PC-9 (cell line): ENCODE results near the gene DAAM1. TPM values are rescaled to one million over a fixed set of nuclear protein-coding genes. Genes with fewer than 3 reads are reported as not detected.
A peak's percentile ranks its signal among the peaks of the same experiment; 100 is the strongest.

Source experiments
- BruUV-seq: library from RNA; stranded (reverse); fragments of 400-500 nt; replicated peaks from 2 replicates; lab custom pipeline; 2021; lab: Mats Ljungman, UMichigan
- CTCF ChIA-PET: fragments of 300-600 bp; sonication (Branson Sonifier 250); formaldehyde crosslinking; loops from one replicate; lab custom pipeline; 2022; ENCODE audit warnings: antibody characterized with exemption; lab: Charles Lee
- POLR2A ChIA-PET: fragments of 300-600 bp; sonication (Branson Sonifier 250); formaldehyde crosslinking; loops from one replicate; lab custom pipeline; 2022; ENCODE audit warnings: antibody characterized with exemption; ENCODE audit not compliant: unreplicated experiment; lab: Charles Lee
- DNase-seq, 2 experiments: peaks; one replicate each; pipeline versions ENCODE4 v3.0.0 to v3.0.0-alpha.2; 2015 to 2022; ENCODE audit warnings: mixed read lengths in 1 of 2
- H2AFZ ChIP-seq: fragments of 200-600 bp; sonication (generic); 2 replicates; pipeline ENCODE4 v1.8.1; 2017; ENCODE audit warnings: antibody characterized with exemption
- H3F3A ChIP-seq: fragments of 200-600 bp; sonication (generic); 2 replicates; pipeline ENCODE4 v1.8.1; 2017; ENCODE audit warnings: antibody characterized with exemption, mild to moderate bottlenecking, low read depth; ENCODE audit not compliant: insufficient read depth
- H3K27ac ChIP-seq: fragments of 200-600 bp; sonication (generic); 2 replicates; pipeline ENCODE4 v1.6.1; 2016; ENCODE audit warnings: mixed run types
- H3K27me3 ChIP-seq: fragments of 200-600 bp; sonication (generic); 2 replicates; pipeline ENCODE4 v1.6.1; 2016; ENCODE audit warnings: low read depth, mixed run types; ENCODE audit not compliant: insufficient read depth
- H3K36me3 ChIP-seq: fragments of 200-600 bp; sonication (generic); 2 replicates; pipeline ENCODE4 v1.6.1; 2016; ENCODE audit warnings: low read depth, mixed run types
- H3K4me1 ChIP-seq: fragments of 200-600 bp; sonication (generic); replicated peaks from 2 replicates; pipeline ENCODE4 v1.6.1; 2016; ENCODE audit warnings: mixed run types; ENCODE audit not compliant: insufficient read depth
- H3K4me2 ChIP-seq: fragments of 200-600 bp; sonication (generic); 2 replicates; pipeline ENCODE4 v1.6.1; 2017; ENCODE audit warnings: mixed run types
- H3K4me3 ChIP-seq: fragments of 200-600 bp; sonication (generic); 2 replicates; pipeline ENCODE4 v1.6.1; 2016; ENCODE audit warnings: mixed run types
- H3K79me2 ChIP-seq: fragments of 200-600 bp; sonication (generic); 2 replicates; pipeline ENCODE4 v1.6.1; 2017; ENCODE audit warnings: low read depth, mixed run types
- H3K9me2 ChIP-seq: fragments of 200-600 bp; sonication (generic); 2 replicates; pipeline ENCODE4 v1.8.1; 2017; ENCODE audit warnings: mild to moderate bottlenecking; ENCODE audit not compliant: insufficient read depth
- H3K9me3 ChIP-seq: fragments of 200-600 bp; sonication (generic); 2 replicates; pipeline ENCODE4 v1.8.1; 2016; ENCODE audit warnings: low read depth; ENCODE audit not compliant: insufficient read depth
- H4K20me1 ChIP-seq: fragments of 200-600 bp; sonication (generic); 2 replicates; pipeline ENCODE4 v1.8.1; 2017; ENCODE audit not compliant: insufficient read depth
- EZH2 ChIP-seq: fragments of 200-600 bp; sonication (generic); IDR thresholded peaks from 2 replicates; pipeline ENCODE4 v1.8.0; 2017; ENCODE audit warnings: antibody characterized with exemption, low read depth
- intact Hi-C: fragments of 100-400 bp; cut with micrococcal nuclease; formaldehyde crosslinking; loops from one replicate; pipeline ENCODE4 v1.10.0; 2022; ENCODE audit not compliant: unreplicated experiment
- total RNA-seq: library from RNA; stranded (reverse); gene quantifications from 2 replicates; pipeline ENCODE4 v1.2.3, GENCODE V29; 2021
- TF ChIP-seq, protein P1 (sequence below): fragments of 200-600 bp; sonication (generic); conservative IDR thresholded peaks from 2 replicates; pipeline ENCODE4 v1.6.1; 2017; ENCODE audit warnings: mixed run types, antibody characterized with exemption, mild to moderate bottlenecking, moderate library complexity

DAAM1 gene
- total RNA-seq, 1 experiment from 2014 or later = 70.7 TPM

DNA sequence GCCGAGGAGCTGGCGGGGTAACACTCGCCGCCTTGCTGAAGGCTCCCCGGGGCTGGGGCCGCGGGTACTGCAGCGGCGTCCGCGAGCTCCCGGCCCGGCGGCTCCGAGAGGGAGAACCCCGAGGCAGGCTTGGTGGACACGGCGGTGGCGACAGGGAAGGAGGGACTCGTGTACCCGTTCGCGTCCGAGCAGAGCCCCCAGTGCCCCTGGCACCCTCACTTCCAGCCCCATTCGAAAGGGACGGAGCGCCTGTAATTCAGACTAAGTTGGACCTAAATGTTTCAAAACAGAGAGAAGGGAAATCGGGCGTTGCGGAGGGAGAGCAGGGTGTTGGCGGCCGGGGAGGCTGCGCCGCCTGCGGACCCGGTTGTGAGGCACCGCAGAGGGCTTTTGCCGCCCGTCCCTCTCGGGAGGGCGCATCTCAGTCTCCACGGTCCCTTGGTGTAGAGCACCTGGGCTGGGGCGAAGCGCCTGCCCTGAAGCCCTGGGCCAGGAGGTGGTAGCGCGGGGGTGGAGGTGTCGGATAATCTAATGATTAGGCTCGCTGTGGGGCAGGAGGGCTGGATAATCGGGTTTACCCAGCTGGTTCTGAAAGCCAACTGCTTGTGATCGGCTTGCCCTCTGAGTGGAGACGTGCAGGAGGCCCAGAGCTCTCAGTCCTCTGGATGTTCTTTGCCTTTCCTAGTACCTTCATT lies 771 bp downstream of the DAAM1 start:
- peaks cover 9% of the 10 kb centered on the region; the same call in 1 of the 2 replicates for H3F3A ChIP-seq
- no peaks in the 10 kb centered on the region for H3K9me2 ChIP-seq
- no peaks in the 10 kb centered on the region; the same call in 1 of the 2 replicates for H4K20me1 ChIP-seq
- peak overlapping the region; percentile 90 for H3K4me3 ChIP-seq
- POLR2A ChIA-PET = interaction anchor here (0.6 to 0.8 kb wide), 5 partner anchors 12 to 295 kb away, joined by 3 to 9 read pairs (median 4); partner anchors contain the start of genes JKAMP and L3HYPDH
- no peaks in the 10 kb centered on the region for H3K9me3 ChIP-seq
- H3K36me3 ChIP-seq = no peaks in the 10 kb centered on the region
- no peak for TF ChIP-seq EZH2
- TF ChIP-seq, protein P1, sequence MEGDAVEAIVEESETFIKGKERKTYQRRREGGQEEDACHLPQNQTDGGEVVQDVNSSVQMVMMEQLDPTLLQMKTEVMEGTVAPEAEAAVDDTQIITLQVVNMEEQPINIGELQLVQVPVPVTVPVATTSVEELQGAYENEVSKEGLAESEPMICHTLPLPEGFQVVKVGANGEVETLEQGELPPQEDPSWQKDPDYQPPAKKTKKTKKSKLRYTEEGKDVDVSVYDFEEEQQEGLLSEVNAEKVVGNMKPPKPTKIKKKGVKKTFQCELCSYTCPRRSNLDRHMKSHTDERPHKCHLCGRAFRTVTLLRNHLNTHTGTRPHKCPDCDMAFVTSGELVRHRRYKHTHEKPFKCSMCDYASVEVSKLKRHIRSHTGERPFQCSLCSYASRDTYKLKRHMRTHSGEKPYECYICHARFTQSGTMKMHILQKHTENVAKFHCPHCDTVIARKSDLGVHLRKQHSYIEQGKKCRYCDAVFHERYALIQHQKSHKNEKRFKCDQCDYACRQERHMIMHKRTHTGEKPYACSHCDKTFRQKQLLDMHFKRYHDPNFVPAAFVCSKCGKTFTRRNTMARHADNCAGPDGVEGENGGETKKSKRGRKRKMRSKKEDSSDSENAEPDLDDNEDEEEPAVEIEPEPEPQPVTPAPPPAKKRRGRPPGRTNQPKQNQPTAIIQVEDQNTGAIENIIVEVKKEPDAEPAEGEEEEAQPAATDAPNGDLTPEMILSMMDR = no peak
- H3K79me2 ChIP-seq = peaks cover 53% of the 10 kb centered on the region
- CTCF ChIA-PET = interaction anchor here (0.9 to 1.2 kb wide), 2 partner anchors 89 to 255 kb away, joined by 3 to 4 read pairs; no protein-coding TSS in a partner anchor
- DNase-seq = no peak
- peak overlapping the region; percentile 92 for H3K4me2 ChIP-seq
- BruUV-seq = TSS peak; percentile 52
- H2AFZ ChIP-seq = peak overlapping the region; percentile 96
- intact Hi-C loops = loop anchor here (1.0 to 2.0 kb wide), 3 partner anchors 63 to 296 kb away; partner anchors contain the start of genes JKAMP and L3HYPDH
- H3K4me1 ChIP-seq = peaks cover 32% of the 10 kb centered on the region
- no peaks in the 10 kb centered on the region for H3K27me3 ChIP-seq
- H3K27ac ChIP-seq = peak overlapping the region; percentile 43

DNA sequence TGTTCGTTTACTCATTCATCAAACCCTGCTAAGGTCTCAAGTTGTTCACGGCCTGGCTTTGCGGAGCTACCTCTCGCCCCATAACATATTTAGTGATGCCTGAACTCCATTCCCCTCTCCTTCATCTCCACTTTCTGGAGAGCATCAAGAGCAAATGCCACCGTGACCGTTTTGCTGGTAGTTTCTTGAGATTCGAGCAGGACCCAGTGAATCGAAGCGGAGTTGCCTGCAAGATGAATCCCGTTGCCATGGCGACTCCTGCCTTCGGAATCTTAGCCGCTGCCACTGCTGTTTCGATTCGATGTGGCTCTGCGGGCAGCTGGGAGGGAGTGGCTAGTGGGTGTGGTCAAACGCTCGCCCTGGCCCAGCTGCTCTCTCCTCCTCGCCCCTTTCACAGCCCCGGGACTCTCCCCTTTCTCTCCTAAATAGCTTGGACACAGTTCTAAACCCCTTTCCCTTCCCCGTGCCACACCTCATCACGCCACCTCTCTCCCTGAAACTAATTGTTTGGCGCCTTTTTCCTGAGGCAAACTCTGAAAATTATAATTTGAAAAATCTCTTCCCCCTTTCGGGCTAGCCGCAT lies 1.4 kb downstream of the DAAM1 start:
- Histone ChIP-seq H3F3A (peaks cover 9% of the 10 kb centered on the region; the same call in 1 of the 2 replicates), H3K4me3 (peak overlapping the region; percentile 90), H3K36me3 (no peaks in the 10 kb centered on the region), H3K4me1 (peaks cover 31% of the 10 kb centered on the region), H3K27ac (no peak overlapping the region), H4K20me1 (no peaks in the 10 kb centered on the region; the same call in 1 of the 2 replicates), H3K9me3 (no peaks in the 10 kb centered on the region), H3K4me2 (peak overlapping the region; percentile 92), H2AFZ (peak overlapping the region; percentile 96), H3K79me2 (peaks cover 59% of the 10 kb centered on the region), H3K27me3 (no peaks in the 10 kb centered on the region), H3K9me2 (no peaks in the 10 kb centered on the region)
- CTCF ChIA-PET = no interaction called here
- intact Hi-C loops = loop anchor here (1.0 to 5.0 kb wide), 6 partner anchors 64 to 902 kb away; partner anchors contain the start of genes JKAMP, L3HYPDH and PCNX4
- peak; percentile 78 to 79 for DNase-seq
- TF ChIP-seq, protein P1 = no peak
- no peak for TF ChIP-seq EZH2
- no TSS peak for BruUV-seq
- POLR2A ChIA-PET = interaction anchor here (0.6 kb wide), 3 partner anchors 80 to 924 kb away, joined by 3 to 4 read pairs (median 3); no protein-coding TSS in a partner anchor

DNA sequence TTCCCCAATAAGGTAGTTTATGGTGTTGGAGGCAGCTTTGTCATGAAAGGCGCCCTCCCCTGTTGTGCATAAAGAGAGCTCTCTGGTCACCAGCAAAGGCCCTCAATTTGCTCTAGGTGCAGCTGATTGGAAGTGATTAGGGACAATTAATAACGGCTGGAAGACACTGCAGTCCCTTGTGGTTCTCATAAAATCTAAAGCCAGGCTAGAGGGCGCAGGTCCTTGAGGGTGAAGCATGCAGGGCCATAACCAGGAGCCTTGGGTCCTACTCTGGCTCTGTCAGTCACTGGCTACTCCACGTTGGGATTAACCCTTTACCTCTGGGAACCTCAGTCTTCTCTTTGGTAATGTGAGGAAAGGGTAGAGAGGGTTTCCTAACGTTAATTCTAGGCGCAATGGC lies 1.9 kb downstream of the DAAM1 start:
- Histone ChIP-seq H3F3A (peaks cover 9% of the 10 kb centered on the region; the same call in 1 of the 2 replicates), H4K20me1 (no peaks in the 10 kb centered on the region; the same call in 1 of the 2 replicates), H3K27me3 (no peaks in the 10 kb centered on the region), H3K79me2 (peaks cover 62% of the 10 kb centered on the region), H3K4me1 (peaks cover 27% of the 10 kb centered on the region), H3K4me3 (peak overlapping the region; percentile 90; the same call in 1 of the 2 replicates), H3K36me3 (no peaks in the 10 kb centered on the region), H3K4me2 (peak overlapping the region; percentile 92), H3K9me3 (no peaks in the 10 kb centered on the region), H2AFZ (peak overlapping the region; percentile 96), H3K9me2 (no peaks in the 10 kb centered on the region), H3K27ac (no peak overlapping the region)
- BruUV-seq = no TSS peak
- CTCF ChIA-PET = no interaction called here
- no peak for DNase-seq
- POLR2A ChIA-PET = interaction anchor here (0.6 kb wide), 1 partner anchor 924 kb away, joined by 3 read pairs; no protein-coding TSS in a partner anchor
- TF ChIP-seq EZH2 = no peak
- TF ChIP-seq, protein P1 = no peak; the same call in 1 of the 2 replicates
- intact Hi-C loops = loop anchor here (1.0 to 5.0 kb wide), 3 partner anchors 152 to 902 kb away; partner anchors contain the start of gene PCNX4
